ENCODE measurements around the gene UMODL1.
A peak's percentile ranks its signal among the peaks of the same experiment; 100 is the strongest.

UMODL1 gene

GRCh38 chr21:42117229-42117966 is 46.3 kb downstream of the UMODL1 start:
- peak; percentile 85 for DNase-seq

GRCh38 chr21:42117967-42118780 is 47.1 kb downstream of the UMODL1 start:
- no peak for DNase-seq

GRCh38 chr21:42118901-42119300 is 47.8 kb downstream of the UMODL1 start:
- DNase-seq, result no peak

- DNase-seq, result no peak
Measured at GRCh38 chr21:42120101-42120902, 49.2 kb downstream of the UMODL1 start.

GRCh38 chr21:42120903-42121535 is 49.9 kb downstream of the UMODL1 start:
- DNase-seq, result no peak

- DNase-seq, result no peak
Measured at GRCh38 chr21:42121794-42122193, 50.7 kb downstream of the UMODL1 start.

- no peak for DNase-seq
Measured at GRCh38 chr21:42122398-42122797, 51.3 kb downstream of the UMODL1 start.

GRCh38 chr21:42122808-42123207 is 51.7 kb downstream of the UMODL1 start:
- DNase-seq, result no peak

- DNase-seq, result no peak
Measured at GRCh38 chr21:42123219-42123908, 52.2 kb downstream of the UMODL1 start.

- DNase-seq, result no peak
Measured at GRCh38 chr21:42124081-42124480, 53.0 kb downstream of the UMODL1 start.

GRCh38 chr21:42124826-42125570 is 53.9 kb downstream of the UMODL1 start:
- DNase-seq, result no peak

- no peak for DNase-seq
Measured at GRCh38 chr21:42125571-42126544, 54.7 kb downstream of the UMODL1 start.

- DNase-seq, result no peak
Measured at GRCh38 chr21:42127164-42128150, 56.3 kb downstream of the UMODL1 start.

- no peak for DNase-seq
Measured at GRCh38 chr21:42129300-42130266, 58.5 kb downstream of the UMODL1 start.

GRCh38 chr21:42130441-42130840 is 59.3 kb downstream of the UMODL1 start:
- DNase-seq, result no peak

- DNase-seq, result no peak
Measured at GRCh38 chr21:42132183-42132582, 61.1 kb downstream of the UMODL1 start.

GRCh38 chr21:42133131-42133530 is 62.0 kb downstream of the UMODL1 start:
- DNase-seq, result no peak

Measured in activated CD4-positive, alpha-beta T cell treated with anti-CD3 and anti-CD28 coated beads for 48 hours (primary cell).